ENCODE measurements around the gene GRK2. TPM values are rescaled to one million over a fixed set of nuclear protein-coding genes. Genes with fewer than 3 reads are reported as not detected.

Gene GRK2
- total RNA-seq, 1 donor: 33.2 TPM

DNA sequence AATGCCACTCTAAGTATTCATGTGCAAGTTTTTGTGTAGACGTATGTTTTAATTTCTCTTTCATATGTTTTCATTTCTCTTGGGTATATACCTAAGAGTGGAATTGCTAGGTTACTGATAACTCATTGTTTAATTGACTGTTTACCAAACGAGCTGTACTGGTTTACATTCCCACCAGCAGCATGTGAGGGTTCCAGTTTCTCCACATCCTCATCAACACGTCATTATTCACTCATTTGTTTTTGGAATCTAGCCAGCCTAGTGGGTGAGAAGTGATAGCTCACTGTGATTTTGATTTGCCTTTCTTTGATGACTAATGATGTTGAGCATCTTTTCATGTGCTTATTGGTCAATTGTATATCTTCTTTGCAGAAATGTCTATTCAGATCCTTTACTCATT lies 26.8 kb downstream of the GRK2 start:
- H3K4me3 ChIP-seq (ENCODE audit: low read depth, low read length): no peak overlapping the region
- peak; percentile 83 for DNase-seq (ENCODE audit: low read depth)
- TF ChIP-seq, protein P1, sequence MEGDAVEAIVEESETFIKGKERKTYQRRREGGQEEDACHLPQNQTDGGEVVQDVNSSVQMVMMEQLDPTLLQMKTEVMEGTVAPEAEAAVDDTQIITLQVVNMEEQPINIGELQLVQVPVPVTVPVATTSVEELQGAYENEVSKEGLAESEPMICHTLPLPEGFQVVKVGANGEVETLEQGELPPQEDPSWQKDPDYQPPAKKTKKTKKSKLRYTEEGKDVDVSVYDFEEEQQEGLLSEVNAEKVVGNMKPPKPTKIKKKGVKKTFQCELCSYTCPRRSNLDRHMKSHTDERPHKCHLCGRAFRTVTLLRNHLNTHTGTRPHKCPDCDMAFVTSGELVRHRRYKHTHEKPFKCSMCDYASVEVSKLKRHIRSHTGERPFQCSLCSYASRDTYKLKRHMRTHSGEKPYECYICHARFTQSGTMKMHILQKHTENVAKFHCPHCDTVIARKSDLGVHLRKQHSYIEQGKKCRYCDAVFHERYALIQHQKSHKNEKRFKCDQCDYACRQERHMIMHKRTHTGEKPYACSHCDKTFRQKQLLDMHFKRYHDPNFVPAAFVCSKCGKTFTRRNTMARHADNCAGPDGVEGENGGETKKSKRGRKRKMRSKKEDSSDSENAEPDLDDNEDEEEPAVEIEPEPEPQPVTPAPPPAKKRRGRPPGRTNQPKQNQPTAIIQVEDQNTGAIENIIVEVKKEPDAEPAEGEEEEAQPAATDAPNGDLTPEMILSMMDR (IDR thresholded peaks at IDR 0.05; ENCODE audit: insufficient read depth, low read depth, low read length): no peak

DNA sequence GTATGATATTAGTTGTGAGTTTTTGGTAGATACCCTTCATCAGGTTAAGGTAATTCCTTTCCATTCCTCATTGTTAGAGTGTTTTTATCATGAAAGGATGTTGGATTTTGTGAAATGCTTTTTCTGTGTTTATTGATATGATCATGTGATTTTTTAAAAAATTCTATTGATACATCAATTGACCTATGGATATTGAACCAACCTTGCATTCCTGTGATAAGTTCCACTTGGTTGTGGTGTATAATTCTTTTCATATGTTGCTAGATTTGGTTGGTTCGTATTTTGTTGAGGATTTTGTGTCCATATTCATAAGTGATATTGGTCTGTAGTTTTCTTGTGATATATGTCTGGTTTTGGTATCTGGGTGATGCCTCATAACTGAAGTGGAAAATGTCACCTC lies 29.6 kb downstream of the GRK2 start:
- no peak for DNase-seq (ENCODE audit: low read depth)
- TF ChIP-seq, protein P1 (IDR thresholded peaks at IDR 0.05; ENCODE audit: insufficient read depth, low read depth, low read length): no peak
- no peak overlapping the region for H3K4me3 ChIP-seq (ENCODE audit: low read depth, low read length)

DNA sequence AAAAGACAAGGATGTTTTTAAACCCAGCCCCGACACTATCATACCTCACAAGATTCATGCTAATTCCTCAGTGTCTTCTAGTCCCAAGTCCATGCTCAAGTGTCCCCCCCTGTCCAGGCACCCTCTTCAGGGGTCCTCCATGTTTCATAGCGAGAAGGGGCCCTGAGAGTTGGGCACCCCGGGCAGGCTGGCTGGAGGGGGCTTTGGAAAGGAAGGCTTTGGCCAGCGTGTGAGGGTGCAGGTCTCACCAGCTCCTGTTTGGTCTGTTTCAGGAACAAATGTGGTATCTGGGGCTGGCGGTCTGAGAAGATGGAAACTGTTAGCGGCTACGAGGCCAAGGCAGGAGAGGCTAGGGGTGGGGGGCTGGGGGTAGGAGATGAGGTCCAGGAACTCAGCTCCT lies 32.5 kb downstream of the GRK2 start:
- H3K4me3 ChIP-seq (ENCODE audit: low read depth, low read length): no peak overlapping the region
- TF ChIP-seq, protein P1 (IDR thresholded peaks at IDR 0.05; ENCODE audit: insufficient read depth, low read depth, low read length): no peak
- DNase-seq (ENCODE audit: low read depth): no peak

DNA sequence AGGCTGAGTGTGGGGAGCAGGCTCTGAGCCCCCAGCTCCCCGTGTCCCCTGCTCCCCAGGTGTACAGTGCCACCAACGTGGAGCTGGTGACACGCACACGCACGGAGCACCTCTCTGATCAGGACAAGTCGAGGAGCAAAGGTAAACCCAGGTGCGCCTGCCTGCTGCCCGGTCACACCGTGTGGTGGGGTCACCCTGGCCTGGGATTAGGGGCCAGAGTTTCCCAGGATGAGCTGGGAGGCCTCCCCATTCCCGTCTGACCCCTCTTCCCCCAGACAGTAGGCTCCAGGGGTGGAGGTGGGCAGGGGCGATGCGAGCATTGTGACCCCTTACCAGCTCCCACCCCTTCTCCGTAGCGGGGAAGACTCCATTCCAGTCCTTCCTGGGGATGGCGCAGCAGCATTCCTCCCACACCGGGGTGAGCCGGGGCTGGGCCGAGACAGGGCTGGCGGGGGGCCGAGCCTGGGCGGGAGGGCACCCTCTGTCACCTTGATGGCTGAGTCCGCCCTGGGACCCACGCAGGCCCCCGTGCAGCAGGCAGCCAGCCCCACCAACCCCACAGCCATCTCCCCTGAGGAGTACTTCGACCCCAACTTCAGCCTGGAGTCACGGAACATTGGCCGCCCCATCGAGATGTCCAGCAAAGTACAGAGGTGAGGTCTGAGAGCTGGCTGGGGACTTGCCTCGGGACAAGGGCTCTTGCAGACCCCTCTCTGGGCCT lies 33.4 kb downstream of the GRK2 start:
- no peak for DNase-seq (ENCODE audit: low read depth)
- no peak overlapping the region for H3K4me3 ChIP-seq (ENCODE audit: low read depth, low read length)
- TF ChIP-seq, protein P1 (IDR thresholded peaks at IDR 0.05; ENCODE audit: insufficient read depth, low read depth, low read length): no peak

DNA sequence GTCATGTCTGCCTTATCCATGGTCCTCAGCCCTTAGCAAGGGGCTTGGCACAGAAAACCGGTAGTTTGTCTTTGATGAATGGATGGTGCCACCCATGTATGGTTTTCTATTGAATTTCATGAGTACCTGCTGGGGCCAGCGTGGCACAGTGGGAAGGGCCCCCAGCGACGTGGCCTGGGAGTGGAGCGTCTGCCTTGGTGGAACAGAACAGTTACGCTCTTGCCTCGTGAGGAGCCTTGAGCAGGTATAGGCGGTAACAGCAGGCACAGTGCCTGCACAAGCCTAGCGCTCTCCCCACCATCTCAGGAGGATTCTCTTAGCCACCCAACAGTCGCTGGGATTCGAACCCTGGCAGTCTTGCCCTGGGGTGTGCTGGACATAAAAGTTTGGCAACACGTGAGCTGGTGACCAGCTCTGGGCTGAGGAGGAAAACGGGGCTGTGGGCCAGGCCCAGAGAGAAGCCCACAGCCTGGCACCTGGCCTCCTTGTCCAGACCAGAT lies 34.0 kb downstream of the GRK2 start:
- H3K4me3 ChIP-seq (ENCODE audit: low read depth, low read length): no peak overlapping the region
- TF ChIP-seq, protein P1 (IDR thresholded peaks at IDR 0.05; ENCODE audit: insufficient read depth, low read depth, low read length): no peak
- DNase-seq (ENCODE audit: low read depth): no peak

DNA sequence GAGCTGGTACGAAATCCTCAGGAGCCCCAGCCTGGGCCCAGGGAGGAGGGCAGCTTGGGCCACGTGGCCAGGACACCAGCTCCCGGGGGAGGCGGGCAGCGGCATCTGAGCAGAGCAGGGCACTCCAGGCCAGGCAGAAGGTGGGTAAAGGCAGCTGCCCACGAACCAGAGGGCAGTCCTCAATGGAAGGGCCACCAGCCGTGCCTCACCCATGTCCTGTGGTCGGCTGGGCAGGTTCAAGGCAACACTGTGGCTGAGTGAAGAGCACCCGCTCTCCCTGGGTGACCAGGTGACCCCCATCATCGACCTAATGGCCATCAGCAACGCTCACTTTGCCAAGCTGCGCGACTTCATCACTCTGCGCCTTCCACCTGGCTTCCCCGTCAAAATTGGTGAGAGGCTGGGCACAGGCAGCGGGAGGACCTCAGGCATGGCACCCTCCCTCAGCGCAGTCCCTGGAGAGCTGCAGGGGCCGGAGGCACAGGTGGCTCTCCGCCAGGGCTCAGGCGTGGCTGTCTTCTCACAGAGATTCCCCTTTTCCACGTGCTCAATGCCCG lies 34.6 kb downstream of the GRK2 start:
- TF ChIP-seq, protein P1 (IDR thresholded peaks at IDR 0.05; ENCODE audit: insufficient read depth, low read depth, low read length): no peak
- H3K4me3 ChIP-seq (ENCODE audit: low read depth, low read length): no peak overlapping the region
- no peak for DNase-seq (ENCODE audit: low read depth)

All from fibroblast of villous mesenchyme (primary cell).